HepG2 (cell line): ENCODE measurements around the gene SH2D6. TPM values are rescaled to one million over a fixed set of nuclear protein-coding genes. Genes with fewer than 3 reads are reported as not detected.

Source experiments
- BRD4 ChIP-seq: sonication (generic); formaldehyde crosslinking; IDR thresholded peaks from 2 replicates; pipeline ENCODE4 v1.4.0; 2020; ENCODE audit warnings: missing genetic modification reagents
- DMAP1 ChIP-seq: IDR thresholded peaks from 2 replicates; pipeline ENCODE4 v1.6.1; 2016
- GPN1 ChIP-seq: sonication (generic); formaldehyde crosslinking; IDR thresholded peaks from 2 replicates; pipeline ENCODE4 v1.5.1; 2020; ENCODE audit warnings: missing genetic modification reagents, borderline replicate concordance
- HCFC1 ChIP-seq: fragments of 150-350 bp; IDR thresholded peaks from 2 replicates; pipeline ENCODE4 v1.6.1; 2014; ENCODE audit warnings: low read depth, low read length
- HNRNPH1 ChIP-seq: fragments of 200-400 bp; formaldehyde crosslinking; optimal IDR thresholded peaks from 2 replicates; pipeline ENCODE3; 2017; ENCODE audit warnings: mild to moderate bottlenecking, low read depth, low read length
- NFRKB ChIP-seq: fragments of 450-650 bp; IDR thresholded peaks from 2 replicates; pipeline ENCODE4 v1.6.1; 2017
- PAXIP1 ChIP-seq: sonication (generic); formaldehyde crosslinking; conservative IDR thresholded peaks from 2 replicates; pipeline ENCODE4 v1.4.0; 2020; ENCODE audit warnings: mild to moderate bottlenecking, missing genetic modification reagents, moderate library complexity
- PHF5A ChIP-seq: IDR thresholded peaks from one replicate; pipeline ENCODE4 v1.6.1; 2018; ENCODE audit warnings: low read depth, missing genetic modification reagents; ENCODE audit not compliant: unreplicated experiment
- REST ChIP-seq, 2 experiments: IDR thresholded peaks; 2 replicates each; pipeline ENCODE4 v1.6.1; 2011 to 2012; ENCODE audit warnings: low read length in 2 of 2, borderline replicate concordance in 1 of 2, low read depth in 1 of 2, mild to moderate bottlenecking in 1 of 2, moderate library complexity in 1 of 2
- SP2 ChIP-seq: sonication (generic); formaldehyde crosslinking; IDR thresholded peaks from 2 replicates; pipeline ENCODE4 v1.5.1; 2020; ENCODE audit warnings: mild to moderate bottlenecking, missing genetic modification reagents
- TFDP2 ChIP-seq: sonication (generic); formaldehyde crosslinking; IDR thresholded peaks from 2 replicates; pipeline ENCODE4 v1.4.0; 2020; ENCODE audit warnings: missing genetic modification reagents
- ZFP90 ChIP-seq: sonication (generic); formaldehyde crosslinking; IDR thresholded peaks from 2 replicates; pipeline ENCODE4 v1.8.0; 2022; ENCODE audit warnings: missing genetic modification reagents, mild to moderate bottlenecking, inconsistent platforms, borderline replicate concordance
- ZFY ChIP-seq: sonication (generic); formaldehyde crosslinking; IDR thresholded peaks from 2 replicates; pipeline ENCODE4 v1.4.0; 2020; ENCODE audit warnings: missing genetic modification reagents
- ZNF30 ChIP-seq: sonication (generic); formaldehyde crosslinking; IDR thresholded peaks from 2 replicates; pipeline ENCODE4 v1.5.0; 2020; ENCODE audit warnings: mild to moderate bottlenecking, missing genetic modification reagents
- ZNF329 ChIP-seq: sonication (generic); formaldehyde crosslinking; IDR thresholded peaks from 2 replicates; pipeline ENCODE4 v1.9.0; 2021; ENCODE audit warnings: low read depth, mild to moderate bottlenecking, missing genetic modification reagents
- ZNF33B ChIP-seq: sonication (generic); formaldehyde crosslinking; IDR thresholded peaks from 2 replicates; pipeline ENCODE4 v1.5.1; 2020; ENCODE audit warnings: mild to moderate bottlenecking, missing genetic modification reagents
- ZSCAN30 ChIP-seq: sonication (generic); formaldehyde crosslinking; IDR thresholded peaks from 2 replicates; pipeline ENCODE4 v1.5.0; 2020; ENCODE audit warnings: mild to moderate bottlenecking, missing genetic modification reagents
- ZXDC ChIP-seq: sonication (generic); formaldehyde crosslinking; IDR thresholded peaks from 2 replicates; pipeline ENCODE4 v1.5.0; 2020; ENCODE audit warnings: mild to moderate bottlenecking, missing genetic modification reagents
- polyA plus RNA-seq, 8 experiments: library from polyadenylated mRNA; depleted of rRNA in 3 of 8; stranded (reverse) in 7 of 8; unstranded in 1 of 8; fragments of >200 nt; fragmentation: Illumina TruSeq in 4 of 8; extraction: Trizol in 4 of 8; gene quantifications; 2 replicates each; pipeline versions ENCODE4 v1.2.1 to v1.2.3, GENCODE V29; 2011 to 2016; ENCODE audit warnings: low read depth in 4 of 8, missing spikeins in 1 of 8, mixed read lengths in 1 of 8; ENCODE audit not compliant: insufficient read depth in 1 of 8
- total RNA-seq, 5 experiments: library from RNA; depleted of rRNA; stranded (reverse); fragments of >200 nt; fragmentation: Illumina TruSeq; extraction: Trizol; gene quantifications; 2 replicates each; pipeline ENCODE4 v1.2.3, GENCODE V29; 2016; ENCODE audit warnings: low read depth in 1 of 5

Gene SH2D6
- total and polyA plus RNA-seq, 2 of the 13 experiments (the other 11 are each of a cell fraction or from before 2014, with no cell fraction given), result 0.11 to 0.26 TPM

- TF ChIP-seq REST (IDR thresholded peaks at IDR 0.05; ENCODE audit: borderline replicate concordance in 1 of 2, low read depth in 1 of 2, low read length in 2 of 2) (no peak), PHF5A (CRISPR knock-in tag) (no peak), ZSCAN30 (CRISPR knock-in tag) (no peak), DMAP1 (CRISPR knock-in tag) (0 out of 2 replicates have a peak, but pooled peaks have one; percentile 13), ZNF33B (0 out of 2 replicates have a peak, but pooled peaks have one; percentile 14), ZFY (CRISPR knock-in tag) (no peak; the same call in 1 of the 2 replicates), HCFC1 (no peak), TFDP2 (no peak; the same call in 1 of the 2 replicates), ZFP90 (CRISPR knock-in tag) (no peak), BRD4 (no peak), PAXIP1 (no peak), NFRKB (no peak), ZNF30 (CRISPR knock-in tag) (no peak; the same call in 1 of the 2 replicates), ZNF329 (no peak), ZXDC (no peak), GPN1 (CRISPR knock-in tag) (no peak), SP2 (no peak), HNRNPH1 (no peak)
Observed at GRCh38 chr2:85419009-85419675, 628 bp downstream of the SH2D6 start (continued).
